ENCODE data around the gene SAMD11. TPM values are rescaled to one million over a fixed set of nuclear protein-coding genes. Genes with fewer than 3 reads are reported as not detected.

Gene SAMD11
- total and polyA plus RNA-seq, 2 of the 13 experiments (the other 11 are each of a cell fraction or from before 2014, with no cell fraction given): 0.11 TPM; not detected in 1

- TF ChIP-seq ZNF574 (CRISPR knock-in tag; IDR thresholded peaks at IDR 0.05): peak; percentile 20; the same call in 1 of the 2 replicates
- no peak for TF ChIP-seq ZBTB34 (CRISPR knock-in tag; IDR thresholded peaks at IDR 0.05)
- TF ChIP-seq BCL6 (CRISPR knock-in tag; IDR thresholded peaks at IDR 0.05): peak; percentile 48
- TF ChIP-seq MNT (IDR thresholded peaks at IDR 0.05): peak; percentile 69
- TF ChIP-seq PHF21A (CRISPR knock-in tag; IDR thresholded peaks at IDR 0.05): peak; percentile 62
- no peak for TF ChIP-seq ZNF460 (CRISPR knock-in tag; IDR thresholded peaks at IDR 0.05; ENCODE audit: borderline replicate concordance)
- TF ChIP-seq SAP130 (CRISPR knock-in tag; IDR thresholded peaks at IDR 0.05; ENCODE audit: low read depth): peak; percentile 53
- 0 out of 2 replicates have a peak, but pooled peaks have one; percentile 18 for TF ChIP-seq ZNF205 (CRISPR knock-in tag; IDR thresholded peaks at IDR 0.05)
- TF ChIP-seq SIN3A (IDR thresholded peaks at IDR 0.05; ENCODE audit: borderline replicate concordance, low read depth, low read length): no peak
- no peak for TF ChIP-seq HNRNPL (IDR thresholded peaks at IDR 0.05; ENCODE audit: low read depth, low read length)
- no peak for TF ChIP-seq SOX6 (IDR thresholded peaks at IDR 0.05)
- no peak for TF ChIP-seq SOX6 (CRISPR knock-in tag; IDR thresholded peaks at IDR 0.05)
- TF ChIP-seq ZNF260 (CRISPR knock-in tag; IDR thresholded peaks at IDR 0.05; ENCODE audit: borderline replicate concordance, low read depth): no peak
- TF ChIP-seq ZNF44 (CRISPR knock-in tag; IDR thresholded peaks at IDR 0.05): no peak
- TF ChIP-seq KMT2B (CRISPR knock-in tag; IDR thresholded peaks at IDR 0.05): no peak
- TF ChIP-seq ZBTB3 (CRISPR knock-in tag; IDR thresholded peaks at IDR 0.05; ENCODE audit: borderline replicate concordance, low read depth): no peak
- no peak for TF ChIP-seq MLXIP (CRISPR knock-in tag; IDR thresholded peaks at IDR 0.05; ENCODE audit: borderline replicate concordance)
- TF ChIP-seq ZMYM3 (CRISPR knock-in tag; IDR thresholded peaks at IDR 0.05): peak; percentile 23; the same call in 1 of the 2 replicates
- TF ChIP-seq MZF1 (CRISPR knock-in tag; IDR thresholded peaks at IDR 0.05; ENCODE audit: borderline replicate concordance): no peak
- TF ChIP-seq THAP11 (CRISPR knock-in tag; IDR thresholded peaks at IDR 0.05): 0 out of 2 replicates have a peak, but pooled peaks have one; percentile 21
- TF ChIP-seq ZKSCAN1 (IDR thresholded peaks at IDR 0.05; ENCODE audit: low read length): peak; percentile 76; the same call in 1 of the 2 replicates
- no peak for TF ChIP-seq ZNF678 (CRISPR knock-in tag; IDR thresholded peaks at IDR 0.05)
Observed at GRCh38 chr1:921011-921837, 2.5 kb upstream of the SAMD11 start (continued).

All from HepG2 (cell line).